ENCODE data around the gene MRFAP1. TPM values are rescaled to one million over a fixed set of nuclear protein-coding genes. Genes with fewer than 3 reads are reported as not detected.
"Not testable (repeated sequence)": the region's sequence is repeated elsewhere in the genome, so short reads cannot be mapped to it uniquely, and the experiment has no call there.

MRFAP1 gene
- total RNA-seq, 1 donor from 2014 or later, result 226 TPM

DNA sequence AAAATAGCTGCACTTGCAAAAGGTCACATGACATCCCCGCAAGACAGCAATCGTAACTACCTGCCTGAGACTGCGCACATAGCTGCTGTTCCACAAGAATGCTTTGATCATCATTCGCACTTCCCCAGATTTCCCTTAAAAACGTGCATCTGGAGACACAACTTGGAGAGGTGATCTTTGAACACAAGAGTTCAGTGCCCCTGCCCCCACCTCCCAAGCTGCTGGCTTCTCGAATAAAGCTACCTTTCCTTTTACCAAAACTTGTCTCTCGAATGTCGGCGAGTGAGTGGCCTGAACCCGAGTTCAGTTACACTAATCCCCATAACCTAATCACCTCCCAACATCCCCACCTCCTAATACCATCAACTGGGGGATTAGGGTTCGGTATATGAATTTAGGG, 14.4 kb upstream of the MRFAP1 start:
- no peak for DNase-seq
- intact Hi-C loops (cut with micrococcal nuclease), result no loop called here
- no peak for ATAC-seq

GRCh38 chr4:6627832-6628231, 12.7 kb upstream of the MRFAP1 start:
- ATAC-seq (no peak), DNase-seq (no peak)
- intact Hi-C loops (cut with micrococcal nuclease), result no loop called here

DNA sequence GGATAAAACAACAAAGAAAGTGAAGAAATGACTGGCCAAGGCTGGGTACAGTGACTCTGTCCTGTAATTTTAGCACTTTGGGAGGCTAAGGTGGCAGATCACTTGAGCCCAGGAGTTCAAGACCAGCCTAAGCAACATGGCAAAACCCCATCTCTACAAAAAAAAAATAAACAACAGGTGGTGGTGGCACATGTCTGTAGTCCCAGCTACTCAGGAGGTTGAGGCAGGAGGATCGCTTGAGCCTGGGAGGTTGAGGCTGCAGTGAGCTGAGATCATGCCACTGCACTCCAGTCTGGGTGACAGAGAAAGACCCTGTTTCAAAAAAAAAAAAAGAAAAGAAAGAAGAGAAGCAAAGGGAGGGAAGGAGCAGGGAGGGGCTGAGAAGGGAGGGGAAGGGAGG, 12.0 kb upstream of the MRFAP1 start:
- DNase-seq; intact Hi-C loops (cut with micrococcal nuclease); ATAC-seq: not testable (repeated sequence)

DNA sequence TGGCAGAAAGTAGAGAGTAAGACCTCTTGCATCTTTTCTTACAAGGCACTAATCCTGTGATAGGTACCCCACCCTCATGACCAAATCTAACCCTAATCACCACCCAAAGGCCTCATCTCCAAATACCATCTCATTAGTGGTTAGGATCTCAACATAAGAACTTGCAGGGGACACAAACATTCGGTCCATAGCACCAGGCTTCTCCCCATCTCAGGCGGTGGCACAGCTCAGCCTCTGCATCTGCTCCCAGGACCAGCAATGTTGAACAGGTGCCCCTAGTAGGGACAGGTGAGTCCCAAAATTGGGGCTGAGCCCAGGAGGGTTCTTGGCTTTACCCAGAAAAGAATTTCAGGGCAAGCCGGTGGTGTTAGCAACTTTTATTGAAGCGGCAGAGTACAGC, 8.4 kb upstream of the MRFAP1 start:
- intact Hi-C loops (cut with micrococcal nuclease), result no loop called here
- no peak for ATAC-seq
- DNase-seq, result no peak

- no peak for ATAC-seq
- DNase-seq, result no peak
These were observed 7.2 kb upstream of the MRFAP1 start for GRCh38 chr4:6633091-6633906.

DNA sequence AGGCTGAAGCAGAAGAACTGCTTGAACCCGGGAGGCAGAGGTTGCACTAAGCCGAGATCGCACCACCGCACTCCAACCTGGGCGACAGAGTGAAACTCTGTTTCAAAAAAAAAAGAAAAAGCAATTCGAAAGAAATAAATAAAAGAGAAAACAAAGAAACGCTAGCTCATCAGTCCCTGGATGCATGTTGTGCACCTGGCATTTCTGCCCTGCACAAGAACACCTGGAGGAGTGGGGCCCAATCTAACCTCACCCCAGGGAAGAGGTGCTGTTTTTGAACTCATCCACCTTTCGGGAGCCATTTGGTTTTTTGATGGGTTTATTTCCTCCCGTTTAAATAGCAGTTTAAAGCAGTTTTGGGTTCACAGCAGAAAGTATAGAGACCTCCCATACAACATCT, 5.7 kb upstream of the MRFAP1 start:
- no peak for ATAC-seq
- no peak for DNase-seq
- intact Hi-C loops (cut with micrococcal nuclease), result no loop called here

More at GRCh38 chr4:6633091-6633906, 7.2 kb upstream of the MRFAP1 start:
- intact Hi-C loops (cut with micrococcal nuclease), result no loop called here

DNA sequence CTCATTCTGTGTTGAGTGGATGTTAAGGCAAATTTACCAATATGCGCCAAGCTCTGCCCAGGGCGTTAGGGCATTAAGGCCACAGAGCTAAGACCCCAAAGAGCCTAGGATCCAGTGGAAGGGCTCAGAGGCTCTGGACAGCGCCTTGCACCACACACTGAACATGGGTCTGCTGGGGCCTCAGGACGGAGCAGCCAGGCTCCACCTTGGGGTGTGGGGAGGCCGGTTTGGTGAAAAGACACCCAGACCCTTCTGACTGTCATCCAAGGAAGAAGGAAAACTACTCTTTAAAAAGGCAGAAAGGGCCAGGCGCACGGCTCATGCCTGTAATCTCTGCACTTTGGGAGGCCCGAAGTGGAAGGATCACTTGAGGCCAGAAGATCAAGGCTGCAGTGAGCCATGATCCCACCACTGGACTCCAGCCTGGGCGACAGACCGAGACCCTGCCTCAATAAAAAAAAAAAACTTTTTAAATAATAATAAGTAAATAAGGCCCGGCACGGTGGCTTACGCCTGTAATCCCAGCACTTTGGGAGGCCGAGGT, 1.3 kb upstream of the MRFAP1 start:
- no peak for ATAC-seq
- intact Hi-C loops (cut with micrococcal nuclease), result no loop called here
- DNase-seq, result no peak

- peak; percentile 54 for DNase-seq
- intact Hi-C loops (cut with micrococcal nuclease), result no loop called here
- ATAC-seq, result peak; percentile 55
These were observed 882 bp downstream of the MRFAP1 start for GRCh38 chr4:6641164-6641970.

DNA sequence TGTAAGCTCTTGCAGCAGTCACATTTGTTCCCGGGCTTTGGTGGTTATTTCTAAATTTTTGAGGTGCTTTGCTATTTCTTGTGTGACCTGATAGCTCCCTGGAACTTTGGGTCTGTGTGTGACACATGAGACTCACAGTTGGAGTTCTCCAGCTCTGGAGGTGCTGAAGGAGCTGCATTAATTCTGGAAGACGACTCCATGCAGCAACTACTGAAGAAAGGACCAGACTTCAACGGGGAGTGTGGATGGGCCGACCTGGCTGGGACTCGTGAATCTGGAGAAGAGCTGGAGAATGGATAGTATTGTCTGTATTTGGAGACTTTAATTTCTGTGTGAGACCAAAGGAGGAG, 1.5 kb downstream of the MRFAP1 start:
- intact Hi-C loops (cut with micrococcal nuclease), result no loop called here
- DNase-seq (no peak), ATAC-seq (no peak)

DNA sequence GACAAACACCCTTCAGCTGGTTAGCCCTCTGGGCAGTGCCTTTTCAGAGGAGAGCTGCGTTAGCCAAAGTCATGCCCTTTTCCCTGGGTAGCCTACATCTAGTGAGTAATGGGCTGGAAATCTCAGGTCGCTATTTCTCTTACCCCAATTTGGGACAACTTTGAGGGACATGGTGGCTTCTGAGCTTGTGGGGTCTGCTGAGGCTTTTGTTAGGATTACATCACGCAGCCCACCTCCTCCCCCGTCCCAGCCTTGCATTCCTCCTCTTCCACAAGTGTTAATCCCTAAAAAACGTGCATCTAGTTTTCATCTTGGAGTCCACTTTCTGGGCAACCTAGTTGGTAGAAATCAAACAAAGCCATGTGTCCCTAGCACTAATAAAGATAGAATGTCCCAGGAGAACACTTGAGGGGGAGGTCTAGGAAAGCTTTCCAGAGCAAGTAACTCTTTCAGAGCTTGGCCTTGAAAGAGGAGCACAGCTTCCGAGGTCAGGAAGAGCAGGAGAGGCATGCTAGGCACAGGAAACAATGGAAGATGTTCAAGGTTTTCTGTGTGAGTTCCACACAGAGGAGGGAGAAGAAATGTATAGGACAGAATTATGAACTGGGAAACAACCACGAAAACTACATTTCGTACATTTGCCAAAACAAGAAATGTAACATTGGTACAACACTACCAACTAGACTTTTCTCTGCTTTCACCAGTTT, 2.8 kb downstream of the MRFAP1 start:
- DNase-seq (no peak), ATAC-seq (no peak)
- intact Hi-C loops (cut with micrococcal nuclease), result no loop called here

DNA sequence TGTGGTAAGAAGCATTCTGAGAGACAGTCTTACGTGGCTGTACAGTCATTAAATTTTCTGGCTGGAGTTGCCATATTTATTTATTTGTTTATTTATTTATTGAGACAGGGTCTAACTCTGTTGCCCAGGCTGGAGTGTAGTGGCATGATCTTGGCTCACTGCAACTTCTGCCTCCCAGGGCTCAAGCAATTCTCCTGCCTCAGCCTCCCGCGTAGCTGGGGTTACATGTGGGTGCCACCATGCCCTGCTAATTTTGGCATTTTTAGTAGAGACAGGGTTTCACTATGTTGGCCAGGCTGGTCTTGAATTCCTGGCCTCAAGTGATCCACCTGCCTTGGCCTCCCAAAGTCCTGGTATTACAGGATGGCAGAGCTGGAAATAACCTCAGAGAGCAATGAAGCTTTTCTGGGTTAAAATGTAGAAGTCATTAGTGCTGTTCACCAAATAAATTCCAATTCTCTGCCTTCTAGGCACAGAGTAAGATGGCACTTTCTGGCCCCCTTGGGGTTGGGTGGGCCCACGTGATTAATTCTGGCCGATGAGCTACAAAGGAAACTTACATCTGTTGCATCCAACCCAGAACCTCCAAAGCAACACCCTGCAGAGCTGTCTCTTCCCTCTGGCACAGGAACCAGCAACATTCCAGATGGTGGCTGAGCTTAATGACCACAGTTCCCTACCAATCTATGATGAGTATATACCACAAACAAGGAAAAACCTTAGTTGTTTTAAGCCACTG, 4.5 kb downstream of the MRFAP1 start:
- intact Hi-C loops (cut with micrococcal nuclease), result no loop called here
- ATAC-seq, result no peak
- DNase-seq, result no peak

DNA sequence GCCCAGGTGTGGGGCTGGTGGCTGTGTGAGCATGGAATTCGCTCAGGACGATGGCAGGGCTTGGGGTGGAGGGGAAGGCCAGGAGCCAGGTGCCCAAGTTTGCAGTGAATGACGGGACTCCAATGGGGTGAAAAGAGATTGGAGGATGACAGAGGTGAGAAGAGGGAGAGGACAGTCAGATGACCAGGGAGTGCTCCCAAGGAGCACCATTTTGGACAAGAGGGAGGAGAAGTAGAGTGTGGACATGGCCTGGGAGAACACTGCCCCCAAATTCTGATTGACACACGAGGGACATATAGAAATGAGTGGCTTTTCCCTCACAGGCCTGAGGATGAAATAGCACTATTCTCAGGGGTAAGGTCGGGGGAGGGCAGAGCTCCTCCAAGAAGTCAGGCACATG, 6.7 kb downstream of the MRFAP1 start:
- DNase-seq (no peak), ATAC-seq (no peak)
- intact Hi-C loops (cut with micrococcal nuclease), result no loop called here

DNA sequence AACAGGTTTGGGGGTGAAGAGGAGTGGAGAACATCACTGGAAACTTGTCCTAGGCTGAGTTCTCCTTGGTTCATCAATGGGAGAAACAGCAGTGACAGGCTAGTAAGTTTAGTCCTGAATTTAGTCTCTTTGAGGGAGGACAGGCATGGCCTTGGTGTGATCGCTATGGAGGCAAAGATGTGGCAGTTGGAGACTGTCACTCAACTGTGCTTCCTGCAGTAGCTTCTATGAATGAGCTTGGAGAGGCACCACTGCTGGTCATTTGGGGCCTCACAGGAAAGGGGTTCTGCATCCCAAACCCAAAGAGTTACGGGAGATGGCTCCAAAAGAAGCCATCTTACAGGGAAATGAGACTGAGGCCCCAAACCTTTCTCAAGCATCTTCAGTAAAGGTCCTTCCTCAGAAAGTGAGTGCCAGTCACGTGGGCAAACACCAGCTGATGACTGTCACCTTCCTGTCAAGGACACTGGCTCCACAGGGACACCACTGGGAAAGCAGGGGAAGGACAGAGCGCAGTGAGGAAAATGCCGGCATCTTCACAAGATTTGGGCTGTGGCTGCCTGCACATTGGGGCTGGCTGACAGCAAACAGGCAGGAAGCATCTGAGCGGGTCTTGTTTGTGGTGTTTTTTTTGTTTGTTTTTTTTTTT, 7.2 kb downstream of the MRFAP1 start:
- peak; percentile 34 for ATAC-seq
- intact Hi-C loops (cut with micrococcal nuclease), result no loop called here
- DNase-seq, result no peak

- ATAC-seq, result no peak
- DNase-seq, result no peak
- intact Hi-C loops (cut with micrococcal nuclease), result no loop called here
These were observed 8.7 kb downstream of the MRFAP1 start for GRCh38 chr4:6649216-6649615.

DNA sequence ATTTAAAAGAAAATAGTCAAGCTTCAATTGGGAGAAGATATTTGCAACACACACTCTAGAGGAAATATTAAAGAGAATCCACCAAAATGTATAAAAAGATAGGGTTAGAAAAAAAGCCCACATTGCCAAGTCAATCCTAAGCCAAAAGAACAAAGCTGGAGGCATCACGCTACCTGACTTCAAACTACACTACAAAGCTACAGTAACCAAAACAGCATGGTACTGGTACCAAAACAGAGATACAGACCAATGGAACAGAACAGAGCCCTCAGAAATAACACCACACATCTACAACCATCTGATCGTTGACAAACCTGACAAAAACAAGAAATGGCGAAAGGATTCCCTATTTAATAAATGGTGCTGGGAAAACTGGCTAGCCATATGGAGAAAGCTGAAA, 13.7 kb downstream of the MRFAP1 start:
- DNase-seq; ATAC-seq; intact Hi-C loops (cut with micrococcal nuclease): not testable (repeated sequence)

- ATAC-seq; DNase-seq; intact Hi-C loops (cut with micrococcal nuclease): not testable (repeated sequence)
These were observed 14.8 kb downstream of the MRFAP1 start for GRCh38 chr4:6655291-6655690.

DNA sequence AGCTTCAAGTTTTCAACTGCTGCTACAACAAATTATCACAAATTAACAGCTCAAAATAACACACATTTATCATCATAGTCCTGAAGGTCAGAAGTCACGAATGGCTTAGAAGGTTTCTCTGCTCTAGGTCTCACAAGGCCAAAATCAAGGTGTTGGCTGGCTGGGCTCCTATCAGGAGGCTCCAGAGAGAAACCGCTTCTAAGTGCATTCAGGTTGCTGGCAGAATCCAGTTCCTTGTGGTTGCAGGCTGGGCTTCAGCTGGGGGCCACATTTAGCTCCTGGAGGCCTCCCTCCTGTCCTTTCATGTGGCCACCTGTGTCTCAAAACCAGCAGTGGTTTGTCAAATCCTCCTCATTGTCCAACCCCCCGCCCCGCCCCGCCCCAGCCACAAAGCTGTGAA, 15.4 kb downstream of the MRFAP1 start:
- DNase-seq (no peak), ATAC-seq (no peak)
- intact Hi-C loops (cut with micrococcal nuclease), result no loop called here
